GM13977 (cell line): ENCODE results near the gene RSPO3.

Experiments
- DNase-seq: peaks from one replicate; pipeline ENCODE4 v3.0.0; 2012; ENCODE audit warnings: low spot score
- CTCF ChIP-seq: IDR thresholded peaks from 2 replicates; pipeline ENCODE4 v1.5.1; 2012; ENCODE audit warnings: mild to moderate bottlenecking, control low read depth; ENCODE audit not compliant: insufficient read depth; ENCODE audit errors: extremely low read depth, missing control alignments
- in situ Hi-C: fragments of 300-500 bp; cut with MboI; formaldehyde crosslinking; loops from one replicate; pipeline ENCODE4 v1.12.0; 2022; ENCODE audit warnings: low sequenced_read_pairs, low pct_unique_long_range_greater_than_20kb, mixed read lengths, inconsistent platforms; ENCODE audit not compliant: unreplicated experiment

RSPO3 gene

GRCh38 chr6:127164036-127164435 is 45.6 kb downstream of the RSPO3 start:
- DNase-seq = no peak
- TF ChIP-seq CTCF = no peak
- in situ Hi-C loops = no loop called here

- no peak for DNase-seq
- no peak for TF ChIP-seq CTCF
- in situ Hi-C loops = no loop called here
These were observed 46.1 kb downstream of the RSPO3 start for GRCh38 chr6:127164565-127164964.

GRCh38 chr6:127173156-127173940 is 54.9 kb downstream of the RSPO3 start:
- in situ Hi-C loops = no loop called here
- no peak for TF ChIP-seq CTCF
- no peak for DNase-seq

- in situ Hi-C loops = no loop called here
- no peak for TF ChIP-seq CTCF
- DNase-seq = no peak
These were observed 57.7 kb downstream of the RSPO3 start for GRCh38 chr6:127176146-127176545.

- no peak for DNase-seq
- no peak for TF ChIP-seq CTCF
- in situ Hi-C loops = no loop called here
These were observed 58.8 kb downstream of the RSPO3 start for GRCh38 chr6:127177030-127177922.

GRCh38 chr6:127177923-127178231 is 59.4 kb downstream of the RSPO3 start:
- no peak for DNase-seq
- in situ Hi-C loops = no loop called here
- no peak for TF ChIP-seq CTCF
